Vagina (tissue), 2 donors: ENCODE results near the gene AXL.

Source experiments
- POLR2A ChIP-seq, 2 donors: fragments of 450-650 bp; IDR thresholded peaks; one replicate each; pipeline ENCODE4 v1.6.1; 2017; ENCODE audit warnings: antibody characterized with exemption in 2 of 2, mild to moderate bottlenecking in 2 of 2, moderate library complexity in 2 of 2
- POLR2AphosphoS5 ChIP-seq, 2 donors: sonication (generic); formaldehyde crosslinking; IDR thresholded peaks; one replicate each; pipeline ENCODE4 v1.9.0; 2017; ENCODE audit warnings: antibody characterized with exemption in 2 of 2, mild to moderate bottlenecking in 2 of 2, low read depth in 1 of 2; ENCODE audit not compliant: insufficient read depth in 1 of 2
- TF ChIP-seq, protein P1 (sequence below), 3 experiments: fragments of 450-650 bp in 2 of 3; fragments of 200-600 bp in 1 of 3; sonication (generic) in 1 of 3; IDR thresholded peaks; one replicate each; pipeline ENCODE4 v1.5.1; 2017 to 2019; ENCODE audit warnings: antibody characterized with exemption in 3 of 3, mild to moderate bottlenecking in 2 of 3, moderate library complexity in 2 of 3

DNA sequence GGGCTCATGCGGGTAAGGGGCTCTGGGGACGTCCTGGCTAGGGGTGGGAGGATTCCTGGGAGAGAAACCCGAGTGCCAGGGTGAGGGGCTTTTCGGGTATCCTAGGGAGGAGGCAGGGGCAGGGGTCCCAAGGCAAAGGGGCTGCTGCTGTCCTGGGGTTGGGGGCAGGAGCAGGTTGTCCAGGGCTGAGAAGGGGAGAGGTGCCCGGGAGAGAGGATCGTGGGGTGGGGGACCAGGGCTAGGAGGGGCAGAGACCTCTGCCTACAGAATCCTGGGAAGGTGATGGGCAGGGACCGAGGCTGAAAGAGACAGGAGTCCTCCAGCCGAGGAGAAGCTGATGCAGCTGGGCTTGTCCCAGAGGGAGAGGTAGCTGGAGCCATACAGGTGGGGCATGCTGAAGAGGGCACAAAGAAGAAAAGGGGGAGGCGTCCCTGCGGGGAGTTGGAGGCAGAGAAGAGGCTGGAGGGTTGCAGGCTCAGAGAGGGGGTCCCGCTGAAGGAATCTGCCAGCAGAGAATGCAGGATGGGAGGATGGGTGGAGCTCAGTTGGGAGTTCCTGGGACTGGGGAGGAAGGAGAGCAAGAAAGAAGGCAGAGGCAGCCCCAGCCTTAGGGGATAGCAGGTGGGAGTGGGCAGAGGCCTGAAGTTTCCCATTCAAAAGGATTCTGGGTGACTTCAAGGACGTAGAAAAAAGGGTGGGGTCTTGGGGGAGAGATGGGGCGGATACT is 25.4 kb upstream of the AXL start:
- TF ChIP-seq POLR2AphosphoS5 (IDR thresholded peaks at IDR 0.05; ENCODE audit: insufficient read depth in 1 of 2, low read depth in 1 of 2) = no peak
- no peak for TF ChIP-seq POLR2A (IDR thresholded peaks at IDR 0.05)
- TF ChIP-seq, protein P1, sequence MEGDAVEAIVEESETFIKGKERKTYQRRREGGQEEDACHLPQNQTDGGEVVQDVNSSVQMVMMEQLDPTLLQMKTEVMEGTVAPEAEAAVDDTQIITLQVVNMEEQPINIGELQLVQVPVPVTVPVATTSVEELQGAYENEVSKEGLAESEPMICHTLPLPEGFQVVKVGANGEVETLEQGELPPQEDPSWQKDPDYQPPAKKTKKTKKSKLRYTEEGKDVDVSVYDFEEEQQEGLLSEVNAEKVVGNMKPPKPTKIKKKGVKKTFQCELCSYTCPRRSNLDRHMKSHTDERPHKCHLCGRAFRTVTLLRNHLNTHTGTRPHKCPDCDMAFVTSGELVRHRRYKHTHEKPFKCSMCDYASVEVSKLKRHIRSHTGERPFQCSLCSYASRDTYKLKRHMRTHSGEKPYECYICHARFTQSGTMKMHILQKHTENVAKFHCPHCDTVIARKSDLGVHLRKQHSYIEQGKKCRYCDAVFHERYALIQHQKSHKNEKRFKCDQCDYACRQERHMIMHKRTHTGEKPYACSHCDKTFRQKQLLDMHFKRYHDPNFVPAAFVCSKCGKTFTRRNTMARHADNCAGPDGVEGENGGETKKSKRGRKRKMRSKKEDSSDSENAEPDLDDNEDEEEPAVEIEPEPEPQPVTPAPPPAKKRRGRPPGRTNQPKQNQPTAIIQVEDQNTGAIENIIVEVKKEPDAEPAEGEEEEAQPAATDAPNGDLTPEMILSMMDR (IDR thresholded peaks at IDR 0.05) = no peak
